Lower leg skin (tissue), 4 donors: ENCODE results near the gene C5orf58. TPM values are rescaled to one million over a fixed set of nuclear protein-coding genes. Genes with fewer than 3 reads are reported as not detected.
"Not testable (repeated sequence)": the region's sequence is repeated elsewhere in the genome, so short reads cannot be mapped to it uniquely, and the experiment has no call there.

Source experiments
- DNase-seq, 2 donors: peaks; one replicate each; pipeline ENCODE4 v3.0.0-alpha.2; 2019; ENCODE audit warnings: low spot score in 2 of 2
- H3K4me3 ChIP-seq: fragments of 200-600 bp; sonication (generic); 2 replicates; pipeline ENCODE4 v1.5.1; 2017; ENCODE audit warnings: mild to moderate bottlenecking, low read depth; ENCODE audit not compliant: poor library complexity, severe bottlenecking
- POLR2A ChIP-seq, 2 donors: fragments of 450-650 bp; IDR thresholded peaks; one replicate each; pipeline ENCODE4 v1.6.1; 2016 to 2017; ENCODE audit warnings: antibody characterized with exemption in 2 of 2, mild to moderate bottlenecking in 1 of 2, moderate library complexity in 1 of 2
- WGBS, 2 donors: methylation state at CpG; one replicate each; pipeline ENCODE4 v1.1.5; 2018; 5-methylcytosine and 5-hydroxymethylcytosine counted together
- intact Hi-C: fragments of 100-400 bp; cut with DNase I; formaldehyde crosslinking; loops from one replicate; pipeline ENCODE4 v1.15.0; 2023; ENCODE audit warnings: low total_unique reads
- total RNA-seq, 4 donors: library from RNA; depleted of rRNA; stranded (reverse); fragments of >200 nt; gene quantifications; one replicate each; pipeline ENCODE4 v1.1.0, GENCODE V29; 2016
- TF ChIP-seq, protein P1 (sequence below), 3 donors: fragments of 450-650 bp; IDR thresholded peaks; one replicate each; pipeline ENCODE4 v1.5.1; 2016; ENCODE audit warnings: antibody characterized with exemption in 3 of 3, mild to moderate bottlenecking in 3 of 3, moderate library complexity in 2 of 3

Gene C5orf58
- total RNA-seq, 4 donors from 2014 or later = 0.19 TPM; not detected in 3

DNA sequence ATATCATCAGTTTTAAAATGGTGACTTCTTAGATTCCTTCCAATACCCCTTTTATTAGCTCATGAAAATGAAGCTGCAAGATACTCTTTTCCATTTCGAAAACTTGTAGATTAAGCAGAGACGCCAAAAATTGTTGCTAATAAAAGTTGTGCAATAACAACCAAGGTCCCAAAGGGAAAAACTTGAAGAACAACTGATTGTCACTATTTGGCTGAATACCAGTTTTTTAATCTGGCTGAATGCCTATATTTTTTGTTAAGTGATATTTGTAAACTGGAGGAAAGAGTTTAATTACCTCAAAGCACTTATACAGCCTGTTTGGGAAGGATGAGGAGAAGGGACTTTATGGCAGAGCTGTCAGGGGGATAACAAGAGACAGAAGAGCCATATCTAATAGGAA is 14.6 kb downstream of the C5orf58 start:
- DNase-seq = no peak
- intact Hi-C loops = no loop called here
- H3K4me3 ChIP-seq = no peak overlapping the region
- 22 to 27% methylated on average over 2 of the region's 2 CpGs for WGBS, 2 donors
- TF ChIP-seq, protein P1, sequence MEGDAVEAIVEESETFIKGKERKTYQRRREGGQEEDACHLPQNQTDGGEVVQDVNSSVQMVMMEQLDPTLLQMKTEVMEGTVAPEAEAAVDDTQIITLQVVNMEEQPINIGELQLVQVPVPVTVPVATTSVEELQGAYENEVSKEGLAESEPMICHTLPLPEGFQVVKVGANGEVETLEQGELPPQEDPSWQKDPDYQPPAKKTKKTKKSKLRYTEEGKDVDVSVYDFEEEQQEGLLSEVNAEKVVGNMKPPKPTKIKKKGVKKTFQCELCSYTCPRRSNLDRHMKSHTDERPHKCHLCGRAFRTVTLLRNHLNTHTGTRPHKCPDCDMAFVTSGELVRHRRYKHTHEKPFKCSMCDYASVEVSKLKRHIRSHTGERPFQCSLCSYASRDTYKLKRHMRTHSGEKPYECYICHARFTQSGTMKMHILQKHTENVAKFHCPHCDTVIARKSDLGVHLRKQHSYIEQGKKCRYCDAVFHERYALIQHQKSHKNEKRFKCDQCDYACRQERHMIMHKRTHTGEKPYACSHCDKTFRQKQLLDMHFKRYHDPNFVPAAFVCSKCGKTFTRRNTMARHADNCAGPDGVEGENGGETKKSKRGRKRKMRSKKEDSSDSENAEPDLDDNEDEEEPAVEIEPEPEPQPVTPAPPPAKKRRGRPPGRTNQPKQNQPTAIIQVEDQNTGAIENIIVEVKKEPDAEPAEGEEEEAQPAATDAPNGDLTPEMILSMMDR (IDR thresholded peaks at IDR 0.05) = no peak
- TF ChIP-seq POLR2A (IDR thresholded peaks at IDR 0.05) = no peak

DNA sequence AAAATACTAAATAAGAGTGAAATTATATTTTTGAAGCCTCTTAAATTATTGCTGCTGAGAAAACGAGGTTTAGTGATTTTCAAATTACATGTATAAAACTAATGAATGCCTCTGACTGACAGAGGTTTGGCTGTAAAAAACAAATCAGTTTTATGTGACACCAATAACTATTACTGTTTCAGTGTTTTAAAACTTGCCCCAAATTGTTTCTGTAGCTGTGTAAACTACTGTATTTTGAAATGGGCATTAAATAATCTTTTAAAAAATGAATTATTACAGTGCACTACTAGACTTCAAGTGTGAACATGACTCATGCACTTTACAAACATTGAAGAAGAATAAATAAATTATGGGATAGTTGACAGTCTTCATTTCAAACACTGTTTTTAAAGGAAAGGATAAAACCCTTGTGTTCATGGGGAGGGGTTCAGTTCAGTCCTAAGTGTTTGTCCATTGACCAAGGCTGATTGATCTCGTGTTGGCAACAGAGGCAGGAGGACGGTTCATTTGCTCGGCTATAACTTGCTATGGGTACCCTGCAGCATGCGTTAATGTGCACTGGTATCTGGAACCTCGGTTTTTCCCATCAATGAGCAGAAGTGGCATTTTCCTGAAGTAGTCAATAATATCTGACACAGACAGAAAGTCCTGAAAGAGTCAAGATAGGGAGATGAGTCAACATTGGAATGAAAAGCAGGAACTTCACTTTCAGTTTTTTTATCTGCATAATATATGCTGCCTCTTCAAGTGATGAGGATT is 15.6 kb downstream of the C5orf58 start:
- TF ChIP-seq, protein P1 (IDR thresholded peaks at IDR 0.05) = no peak
- no peak for TF ChIP-seq POLR2A (IDR thresholded peaks at IDR 0.05)
- DNase-seq = no peak
- intact Hi-C loops = no loop called here
- H3K4me3 ChIP-seq = no peak overlapping the region
- 40 to 48% methylated on average over 6 of the region's 6 CpGs for WGBS, 2 donors

DNA sequence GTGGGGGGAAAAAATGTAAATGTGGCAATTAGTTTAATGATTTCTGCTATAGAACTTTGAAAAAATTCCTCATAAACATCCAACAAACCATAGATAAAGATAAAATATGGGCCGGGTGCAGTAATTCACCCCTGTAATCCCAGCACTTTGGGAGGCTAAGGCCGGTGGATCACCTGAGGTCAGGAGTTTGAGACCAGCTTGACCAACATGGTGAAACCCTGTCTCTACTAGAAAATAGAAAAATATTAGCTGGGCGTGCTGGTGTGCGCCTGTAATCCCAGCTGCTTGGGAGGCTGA is 16.1 kb downstream of the C5orf58 start:
- not testable (repeated sequence) for DNase-seq

DNA sequence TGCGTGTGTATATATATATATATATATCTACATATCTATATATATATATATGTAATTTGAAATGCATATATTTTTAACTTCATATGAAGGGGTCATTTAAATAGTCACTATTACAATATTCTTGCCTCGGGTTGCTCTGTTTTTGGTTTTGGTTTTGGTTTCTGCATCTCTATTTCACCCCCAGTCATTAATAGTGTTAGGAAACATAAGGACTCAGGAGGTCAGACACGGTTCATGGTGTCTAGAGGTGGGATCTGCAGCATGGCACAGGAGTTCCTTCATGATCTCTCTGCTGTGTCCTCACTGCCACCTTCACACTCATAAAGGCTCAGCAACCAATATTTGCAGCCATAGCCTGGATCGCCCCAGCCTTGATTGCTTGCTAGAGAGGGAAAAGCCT is 16.6 kb downstream of the C5orf58 start:
- no peak for TF ChIP-seq POLR2A (IDR thresholded peaks at IDR 0.05)
- TF ChIP-seq, protein P1 (IDR thresholded peaks at IDR 0.05) = no peak
- WGBS, 2 donors = 79 to 83% methylated on average over 4 of the region's 4 CpGs
- intact Hi-C loops = no loop called here
- no peak overlapping the region for H3K4me3 ChIP-seq
- no peak for DNase-seq

More for the DNA sequence above, 16.1 kb downstream of the C5orf58 start:
- 94 to 95% methylated on average over 4 of the region's 4 CpGs for WGBS, 2 donors
- intact Hi-C loops, H3K4me3 ChIP-seq: not testable (repeated sequence)

DNA sequence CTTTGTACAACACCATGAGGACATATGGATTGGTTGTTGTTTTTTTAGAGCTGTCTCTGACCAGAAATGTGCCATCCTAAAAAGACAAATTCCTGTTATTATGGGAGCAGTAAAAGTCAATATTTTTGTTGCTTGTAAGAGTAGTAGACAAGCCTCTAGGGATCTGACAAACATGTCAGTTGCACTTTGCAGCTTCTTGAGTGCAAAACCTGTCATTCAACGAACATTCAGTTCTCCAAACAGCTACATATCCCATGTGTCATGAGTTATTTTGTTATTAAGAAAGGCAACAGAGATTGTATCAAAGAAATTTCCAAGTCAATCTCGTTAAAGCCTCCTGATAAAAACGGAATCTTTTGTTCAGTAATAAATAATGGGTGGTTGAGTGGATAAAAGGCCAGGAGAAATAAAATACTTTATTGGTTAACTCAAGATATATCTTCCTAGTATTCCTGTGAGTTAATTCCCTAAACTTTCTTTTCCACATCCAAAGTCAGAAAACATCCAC is 18.1 kb downstream of the C5orf58 start:
- WGBS, 2 donors = 36 to 41% methylated on average over 3 of the region's 3 CpGs
- H3K4me3 ChIP-seq = no peak overlapping the region
- no peak for DNase-seq
- TF ChIP-seq, protein P1 (IDR thresholded peaks at IDR 0.05) = no peak
- intact Hi-C loops = loop anchor here (10.0 kb wide), 1 partner anchor 164 kb away; no protein-coding TSS in a partner anchor

DNA sequence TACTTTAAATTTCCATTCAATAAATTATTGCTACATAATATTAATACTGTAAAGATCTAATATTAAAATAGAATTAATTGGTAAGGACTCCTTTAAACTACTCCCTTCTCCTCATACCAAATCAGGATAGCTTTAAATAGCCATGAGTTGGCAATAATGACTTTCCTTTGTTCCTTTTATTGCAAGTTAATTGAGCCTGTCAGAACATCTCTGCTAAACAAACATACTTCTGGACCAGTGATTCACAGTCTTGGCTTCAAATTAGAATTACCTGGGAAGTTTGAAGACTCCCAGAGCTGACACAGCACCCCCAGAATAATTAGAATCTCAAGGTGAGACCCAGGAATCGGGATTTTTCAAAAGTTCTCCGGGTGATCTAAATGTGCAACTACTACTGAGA is 18.7 kb downstream of the C5orf58 start:
- 63 to 69% methylated on average over 2 of the region's 2 CpGs for WGBS, 2 donors
- intact Hi-C loops = loop anchor here (10.0 kb wide), 1 partner anchor 163 kb away; no protein-coding TSS in a partner anchor
- TF ChIP-seq, protein P1 (IDR thresholded peaks at IDR 0.05) = no peak
- TF ChIP-seq POLR2A (IDR thresholded peaks at IDR 0.05) = no peak
- DNase-seq = no peak
- no peak overlapping the region for H3K4me3 ChIP-seq
